Natural killer cell (primary cell): Measurements from ENCODE around the gene OR8H2. TPM values are rescaled to one million over a fixed set of nuclear protein-coding genes. Genes with fewer than 3 reads are reported as not detected.
"Not testable (repeated sequence)": the region's sequence is repeated elsewhere in the genome, so short reads cannot be mapped to it uniquely, and the experiment has no call there.

Experiments
- ATAC-seq, 3 donors: fragments of 150-1000 bp in 2 of 3; fragments of 200-7000 bp in 1 of 3; cut with Tn5 transposase; 1 replicate in 1 of 3; 2 replicates in 2 of 3; pipeline ENCODE4 v1.10.0; 2021; ENCODE audit warnings: mild to moderate bottlenecking in 2 of 3, moderate library complexity in 2 of 3
- DNase-seq, 2 donors: peaks; one replicate each; pipeline versions ENCODE4 v3.0.0 to v3.0.0-alpha.2; 2013 to 2021; ENCODE audit warnings: mixed read lengths in 1 of 2
- H3K27ac ChIP-seq: one replicate; pipeline ENCODE4 v1.5.1; 2013; ENCODE audit warnings: mild to moderate bottlenecking, low read length
- H3K27me3 ChIP-seq: one replicate; pipeline ENCODE4 v1.6.1; 2013; ENCODE audit warnings: low read length; ENCODE audit not compliant: control insufficient read depth, insufficient read depth
- H3K36me3 ChIP-seq: one replicate; pipeline ENCODE4 v1.6.1; 2013; ENCODE audit warnings: low read length; ENCODE audit not compliant: control insufficient read depth, insufficient read depth
- H3K4me1 ChIP-seq: one replicate; pipeline ENCODE4 v1.6.1; 2013; ENCODE audit warnings: low read length; ENCODE audit not compliant: control insufficient read depth, insufficient read depth
- H3K4me3 ChIP-seq: one replicate; pipeline ENCODE4 v1.5.1; 2013; ENCODE audit warnings: low read length
- H3K9me3 ChIP-seq: one replicate; pipeline ENCODE4 v1.6.1; 2013; ENCODE audit warnings: low read length; ENCODE audit not compliant: control insufficient read depth, insufficient read depth
- H3K27ac Mint-ChIP-seq, 2 donors: one replicate each; pipeline ENCODE4 v1.8.0; 2022; ENCODE audit warnings: mild to moderate bottlenecking in 2 of 2, mixed read lengths in 2 of 2, moderate library complexity in 1 of 2
- H3K27me3 Mint-ChIP-seq, 2 donors: one replicate each; pipeline ENCODE4 v1.8.0; 2022; ENCODE audit warnings: low read depth in 2 of 2, mixed read lengths in 2 of 2
- H3K36me3 Mint-ChIP-seq: one replicate; pipeline ENCODE4 v1.8.0; 2022; ENCODE audit warnings: mixed read lengths
- H3K4me1 Mint-ChIP-seq, 2 donors: one replicate each; pipeline ENCODE4 v1.8.0; 2022; ENCODE audit warnings: mixed read lengths in 2 of 2
- H3K4me3 Mint-ChIP-seq: one replicate; pipeline ENCODE4 v1.8.0; 2022; ENCODE audit warnings: mild to moderate bottlenecking, moderate library complexity, mixed read lengths
- H3K9me3 Mint-ChIP-seq, 2 donors: one replicate each; pipeline ENCODE4 v1.8.0; 2022; ENCODE audit warnings: mixed read lengths in 2 of 2
- WGBS: methylation state at CpG from one replicate; pipeline ENCODE4 v1.1.7; 2013; ENCODE audit warnings: missing lambda C conversion rate; ENCODE audit not compliant: insufficient coverage; 5-methylcytosine and 5-hydroxymethylcytosine counted together
- intact Hi-C: fragments of 100-400 bp; cut with micrococcal nuclease; formaldehyde crosslinking; loops from one replicate; pipeline ENCODE4 v1.14.2; 2022
- total RNA-seq, 4 donors: library from RNA; stranded (reverse); fragments of 120-200 nt in 1 of 4; gene quantifications; one replicate each; pipeline versions ENCODE4 v1.2.3 to v1.2.4, GENCODE V29; 2013 to 2022
- TF ChIP-seq, protein P1 (sequence below): fragments of 200-600 bp; IDR thresholded peaks from one replicate; pipeline ENCODE4 v1.8.0; 2022; ENCODE audit warnings: antibody characterized with exemption

OR8H2 gene
- total RNA-seq, 3 donors from 2014 or later (not counting 1 experiment from before 2014, with no cell fraction given) = not detected

- no peaks in the 10 kb centered on the region for H3K27me3 ChIP-seq
- H3K36me3 Mint-ChIP-seq = no peaks in the 10 kb centered on the region
- H3K4me1 Mint-ChIP-seq = no peaks in the 10 kb centered on the region
- peaks cover 6 to 7% of the 10 kb centered on the region in 2 donors for H3K9me3 Mint-ChIP-seq
- H3K4me3 Mint-ChIP-seq = no peak within 1 kb of the TSS
- H3K27ac ChIP-seq = no peak within 1 kb of the TSS
- TF ChIP-seq, protein P1, sequence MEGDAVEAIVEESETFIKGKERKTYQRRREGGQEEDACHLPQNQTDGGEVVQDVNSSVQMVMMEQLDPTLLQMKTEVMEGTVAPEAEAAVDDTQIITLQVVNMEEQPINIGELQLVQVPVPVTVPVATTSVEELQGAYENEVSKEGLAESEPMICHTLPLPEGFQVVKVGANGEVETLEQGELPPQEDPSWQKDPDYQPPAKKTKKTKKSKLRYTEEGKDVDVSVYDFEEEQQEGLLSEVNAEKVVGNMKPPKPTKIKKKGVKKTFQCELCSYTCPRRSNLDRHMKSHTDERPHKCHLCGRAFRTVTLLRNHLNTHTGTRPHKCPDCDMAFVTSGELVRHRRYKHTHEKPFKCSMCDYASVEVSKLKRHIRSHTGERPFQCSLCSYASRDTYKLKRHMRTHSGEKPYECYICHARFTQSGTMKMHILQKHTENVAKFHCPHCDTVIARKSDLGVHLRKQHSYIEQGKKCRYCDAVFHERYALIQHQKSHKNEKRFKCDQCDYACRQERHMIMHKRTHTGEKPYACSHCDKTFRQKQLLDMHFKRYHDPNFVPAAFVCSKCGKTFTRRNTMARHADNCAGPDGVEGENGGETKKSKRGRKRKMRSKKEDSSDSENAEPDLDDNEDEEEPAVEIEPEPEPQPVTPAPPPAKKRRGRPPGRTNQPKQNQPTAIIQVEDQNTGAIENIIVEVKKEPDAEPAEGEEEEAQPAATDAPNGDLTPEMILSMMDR = no peak
- DNase-seq = no peak
- no peaks in the 10 kb centered on the region for H3K27me3 Mint-ChIP-seq
- H3K4me1 ChIP-seq = no peaks in the 10 kb centered on the region
- ATAC-seq = no peak
- no peak within 1 kb of the TSS for H3K4me3 ChIP-seq
- H3K36me3 ChIP-seq = no peaks in the 10 kb centered on the region
- H3K9me3 ChIP-seq = no peaks in the 10 kb centered on the region
- intact Hi-C loops = no loop called here
- no peak within 1 kb of the TSS for H3K27ac Mint-ChIP-seq
Measured at GRCh38 chr11:56140151-56140661, 36.7 kb downstream of the OR8H2 start, which contains the start of gene OR8J3. OR8J3 (minus strand) TSS chr11:56140201; CDS start chr11:56137718, 2,483 bp downstream.

GRCh38 chr11:56143681-56144080 is 40.2 kb downstream of the OR8H2 start:
- H3K4me3 Mint-ChIP-seq, H3K27me3 ChIP-seq, H3K4me1 ChIP-seq, H3K9me3 ChIP-seq, H3K4me3 ChIP-seq, ATAC-seq, H3K27ac Mint-ChIP-seq, H3K4me1 Mint-ChIP-seq, H3K36me3 Mint-ChIP-seq, H3K27ac ChIP-seq, H3K27me3 Mint-ChIP-seq, intact Hi-C loops, H3K9me3 Mint-ChIP-seq, DNase-seq, H3K36me3 ChIP-seq: not testable (repeated sequence)
- 95% methylated on average over 27 of the region's 30 CpGs for WGBS

- intact Hi-C loops = no loop called here
- 83% methylated on average over 1 of the region's 1 CpG for WGBS
- peaks cover 22 to 33% of the 10 kb centered on the region in 2 donors for H3K9me3 Mint-ChIP-seq
- no peak for DNase-seq
- Histone ChIP-seq H3K36me3 (no peaks in the 10 kb centered on the region), H3K27me3 (no peaks in the 10 kb centered on the region), H3K9me3 (peaks cover 18% of the 10 kb centered on the region), H3K4me3 (no peak overlapping the region), H3K4me1 (no peaks in the 10 kb centered on the region), H3K27ac (no peak overlapping the region)
- no peaks in the 10 kb centered on the region for H3K27me3 Mint-ChIP-seq
- TF ChIP-seq, protein P1 = no peak
- no peak overlapping the region for H3K4me3 Mint-ChIP-seq
- no peaks in the 10 kb centered on the region for H3K4me1 Mint-ChIP-seq
- peaks cover 20% of the 10 kb centered on the region for H3K36me3 Mint-ChIP-seq
- H3K27ac Mint-ChIP-seq = no peak overlapping the region
- ATAC-seq = no peak
Measured at GRCh38 chr11:56151376-56151775, 47.9 kb downstream of the OR8H2 start.

- no peaks in the 10 kb centered on the region for H3K27me3 ChIP-seq
- intact Hi-C loops = no loop called here
- H3K9me3 ChIP-seq = peaks cover 18% of the 10 kb centered on the region
- Mint-ChIP-seq H3K27me3 (no peaks in the 10 kb centered on the region), H3K4me1 (no peaks in the 10 kb centered on the region), H3K9me3 (peaks cover 28 to 40% of the 10 kb centered on the region in 2 donors), H3K4me3 (no peak overlapping the region), H3K27ac (no peak overlapping the region), H3K36me3 (peaks cover 19% of the 10 kb centered on the region)
- no peak for DNase-seq
- H3K4me1 ChIP-seq = no peaks in the 10 kb centered on the region
- no peak overlapping the region for H3K27ac ChIP-seq
- TF ChIP-seq, protein P1 = no peak
- WGBS = 95% methylated on average over 15 of the region's 15 CpGs
- H3K36me3 ChIP-seq = no peaks in the 10 kb centered on the region
- H3K4me3 ChIP-seq = no peak overlapping the region
- ATAC-seq = no peak
Measured at GRCh38 chr11:56152333-56152732, 48.8 kb downstream of the OR8H2 start.

Other genes starting within 250 kb of the OR8H2 start
- gene TRIM51, start 220.4 kb upstream of the OR8H2 start, total RNA-seq = 1 to 10 TPM in 1 of 3 donors, under 1 TPM in 1, not detected in 1; 0.25 to 8.5 TPM
- not detected for gene OR5W2, start 189.1 kb upstream of the OR8H2 start, total RNA-seq
- gene OR5I1, start 167.3 kb upstream of the OR8H2 start, total RNA-seq = not detected
- gene OR10AG1, start 133.7 kb upstream of the OR8H2 start, total RNA-seq = not detected
- not detected for gene OR5F1, start 109.1 kb upstream of the OR8H2 start, total RNA-seq
- gene OR5AS1, start 76.0 kb upstream of the OR8H2 start, total RNA-seq = not detected
- gene OR8I2, start 10.4 kb upstream of the OR8H2 start, total RNA-seq = not detected
- gene OR8H3, start 18.7 kb downstream of the OR8H2 start, total RNA-seq = not detected
- gene OR8J3, start 36.5 kb downstream of the OR8H2 start, total RNA-seq = not detected
- not detected for gene OR8K5, start 56.6 kb downstream of the OR8H2 start, total RNA-seq
- not detected for gene OR5J2, start 72.9 kb downstream of the OR8H2 start, total RNA-seq
- gene OR5T2, start 130.6 kb downstream of the OR8H2 start, total RNA-seq = not detected
- gene OR5T3, start 148.6 kb downstream of the OR8H2 start, total RNA-seq = not detected
- gene OR5T1, start 170.5 kb downstream of the OR8H2 start, total RNA-seq = not detected
- gene OR8H1, start 188.6 kb downstream of the OR8H2 start, total RNA-seq = not detected
- gene OR8K3, start 211.5 kb downstream of the OR8H2 start, total RNA-seq = not detected
- gene OR8K1, start 242.4 kb downstream of the OR8H2 start, total RNA-seq = not detected